ENCODE measurements around the gene CTIF.

DNA sequence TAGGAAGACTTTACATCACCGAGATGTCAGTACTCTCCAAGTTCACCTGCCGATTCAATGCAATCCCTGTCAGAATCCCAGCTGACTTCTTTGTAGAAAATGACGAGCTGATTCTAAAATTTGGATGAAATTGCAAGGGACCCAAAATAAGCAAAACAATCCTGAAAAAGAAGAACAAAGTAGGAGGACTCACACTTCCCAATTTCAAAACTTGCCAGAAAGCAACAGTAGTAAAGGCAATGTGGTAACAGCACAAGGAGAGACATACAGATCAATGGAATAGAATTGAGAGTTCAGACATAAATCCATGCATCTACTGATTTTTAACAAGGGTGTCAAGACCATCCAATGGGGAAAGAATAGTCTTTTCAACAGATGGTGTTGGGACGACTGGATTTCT lies 359.7 kb downstream of the CTIF start:
- TF ChIP-seq POLR2A (IDR thresholded peaks at IDR 0.05), result no peak
- TF ChIP-seq, protein P1, sequence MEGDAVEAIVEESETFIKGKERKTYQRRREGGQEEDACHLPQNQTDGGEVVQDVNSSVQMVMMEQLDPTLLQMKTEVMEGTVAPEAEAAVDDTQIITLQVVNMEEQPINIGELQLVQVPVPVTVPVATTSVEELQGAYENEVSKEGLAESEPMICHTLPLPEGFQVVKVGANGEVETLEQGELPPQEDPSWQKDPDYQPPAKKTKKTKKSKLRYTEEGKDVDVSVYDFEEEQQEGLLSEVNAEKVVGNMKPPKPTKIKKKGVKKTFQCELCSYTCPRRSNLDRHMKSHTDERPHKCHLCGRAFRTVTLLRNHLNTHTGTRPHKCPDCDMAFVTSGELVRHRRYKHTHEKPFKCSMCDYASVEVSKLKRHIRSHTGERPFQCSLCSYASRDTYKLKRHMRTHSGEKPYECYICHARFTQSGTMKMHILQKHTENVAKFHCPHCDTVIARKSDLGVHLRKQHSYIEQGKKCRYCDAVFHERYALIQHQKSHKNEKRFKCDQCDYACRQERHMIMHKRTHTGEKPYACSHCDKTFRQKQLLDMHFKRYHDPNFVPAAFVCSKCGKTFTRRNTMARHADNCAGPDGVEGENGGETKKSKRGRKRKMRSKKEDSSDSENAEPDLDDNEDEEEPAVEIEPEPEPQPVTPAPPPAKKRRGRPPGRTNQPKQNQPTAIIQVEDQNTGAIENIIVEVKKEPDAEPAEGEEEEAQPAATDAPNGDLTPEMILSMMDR (IDR thresholded peaks at IDR 0.05), result no peak
- no peak for TF ChIP-seq POLR2AphosphoS5 (IDR thresholded peaks at IDR 0.05)
- no peak for TF ChIP-seq EP300 (IDR thresholded peaks at IDR 0.05)
